Mucosa of descending colon (tissue), 3 donors: Measurements from ENCODE around the gene GSDMA. TPM values are rescaled to one million over a fixed set of nuclear protein-coding genes. Genes with fewer than 3 reads are reported as not detected.

Source experiments
- ATAC-seq: fragments of 200-7000 bp; cut with Tn5 transposase; one replicate; pipeline ENCODE4 v1.9.1; 2020; ENCODE audit warnings: mild to moderate bottlenecking, moderate library complexity
- DNase-seq, 3 donors: peaks; one replicate each; pipeline ENCODE4 v3.0.0-alpha.2; 2020
- H3K36me3 ChIP-seq: fragments of 200-600 bp; one replicate; pipeline ENCODE4 v1.8.0; 2021; ENCODE audit warnings: low read depth, mild to moderate bottlenecking
- H3K4me1 ChIP-seq: fragments of 200-600 bp; one replicate; pipeline ENCODE4 v1.8.0; 2021; ENCODE audit warnings: low read depth, mild to moderate bottlenecking
- H3K4me3 ChIP-seq: fragments of 200-600 bp; one replicate; pipeline ENCODE4 v1.8.0; 2021; ENCODE audit warnings: mild to moderate bottlenecking
- H3K9me3 ChIP-seq: fragments of 200-600 bp; one replicate; pipeline ENCODE4 v1.8.0; 2021; ENCODE audit warnings: mild to moderate bottlenecking
- intact Hi-C, 2 donors: fragments of 100-400 bp; cut with DNase I in 1 of 2; cut with micrococcal nuclease in 1 of 2; formaldehyde crosslinking; loops; one replicate each; pipeline versions ENCODE4 v1.11.0 to v1.11.1; 2022; cut with DNase I, micrococcal nuclease
- total RNA-seq, 3 donors: library from RNA; stranded (reverse); fragmentation: NEBNext Ultra II Directional in 2 of 3; extraction: Animal tissue kit (Norgen Biotek cat#: 25700) in 2 of 3; gene quantifications; one replicate each; pipeline versions ENCODE4 v1.2.1 to v1.2.4, GENCODE V29; 2021 to 2023
- TF ChIP-seq, protein P1 (sequence below): fragments of 200-600 bp; IDR thresholded peaks from one replicate; pipeline ENCODE4 v1.8.0; 2022; ENCODE audit warnings: antibody characterized with exemption, mild to moderate bottlenecking
- donor health status: DM: no; HTN: no; CAD: no; lungs with moderate emphysema.
- donor health status: DM: no; HTN: no; CAD: no.
- donor health status: DM: no; HTN: yes; CAD: no.

Gene GSDMA
- total RNA-seq, 3 donors from 2014 or later, result 0.22 to 0.54 (median 0.26) TPM

DNA sequence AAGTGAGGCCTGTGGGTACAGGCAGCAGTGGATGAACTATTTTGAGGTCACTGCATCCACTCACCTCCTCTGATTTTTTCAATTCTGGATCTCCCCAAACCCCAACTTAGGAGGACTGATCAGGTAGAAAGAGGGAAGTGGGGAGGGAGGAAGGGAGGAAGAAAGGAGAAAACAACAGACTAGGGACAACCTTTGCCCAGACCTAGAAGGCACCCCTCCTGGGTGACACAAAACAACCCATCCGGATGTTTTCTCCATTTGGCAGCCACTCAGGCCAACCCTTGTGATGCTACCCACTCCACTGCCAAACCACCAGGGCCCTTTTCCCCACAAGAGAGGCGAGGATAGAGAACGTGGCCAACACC, 38.1 kb upstream of the GSDMA start:
- DNase-seq (no peak), ATAC-seq (no peak)
- Histone ChIP-seq H3K4me3 (no peak overlapping the region), H3K36me3 (peaks cover 3% of the 10 kb centered on the region), H3K4me1 (peaks cover 23% of the 10 kb centered on the region), H3K9me3 (no peaks in the 10 kb centered on the region)
- intact Hi-C loops, result no loop called here
- TF ChIP-seq, protein P1, sequence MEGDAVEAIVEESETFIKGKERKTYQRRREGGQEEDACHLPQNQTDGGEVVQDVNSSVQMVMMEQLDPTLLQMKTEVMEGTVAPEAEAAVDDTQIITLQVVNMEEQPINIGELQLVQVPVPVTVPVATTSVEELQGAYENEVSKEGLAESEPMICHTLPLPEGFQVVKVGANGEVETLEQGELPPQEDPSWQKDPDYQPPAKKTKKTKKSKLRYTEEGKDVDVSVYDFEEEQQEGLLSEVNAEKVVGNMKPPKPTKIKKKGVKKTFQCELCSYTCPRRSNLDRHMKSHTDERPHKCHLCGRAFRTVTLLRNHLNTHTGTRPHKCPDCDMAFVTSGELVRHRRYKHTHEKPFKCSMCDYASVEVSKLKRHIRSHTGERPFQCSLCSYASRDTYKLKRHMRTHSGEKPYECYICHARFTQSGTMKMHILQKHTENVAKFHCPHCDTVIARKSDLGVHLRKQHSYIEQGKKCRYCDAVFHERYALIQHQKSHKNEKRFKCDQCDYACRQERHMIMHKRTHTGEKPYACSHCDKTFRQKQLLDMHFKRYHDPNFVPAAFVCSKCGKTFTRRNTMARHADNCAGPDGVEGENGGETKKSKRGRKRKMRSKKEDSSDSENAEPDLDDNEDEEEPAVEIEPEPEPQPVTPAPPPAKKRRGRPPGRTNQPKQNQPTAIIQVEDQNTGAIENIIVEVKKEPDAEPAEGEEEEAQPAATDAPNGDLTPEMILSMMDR, result no peak

DNA sequence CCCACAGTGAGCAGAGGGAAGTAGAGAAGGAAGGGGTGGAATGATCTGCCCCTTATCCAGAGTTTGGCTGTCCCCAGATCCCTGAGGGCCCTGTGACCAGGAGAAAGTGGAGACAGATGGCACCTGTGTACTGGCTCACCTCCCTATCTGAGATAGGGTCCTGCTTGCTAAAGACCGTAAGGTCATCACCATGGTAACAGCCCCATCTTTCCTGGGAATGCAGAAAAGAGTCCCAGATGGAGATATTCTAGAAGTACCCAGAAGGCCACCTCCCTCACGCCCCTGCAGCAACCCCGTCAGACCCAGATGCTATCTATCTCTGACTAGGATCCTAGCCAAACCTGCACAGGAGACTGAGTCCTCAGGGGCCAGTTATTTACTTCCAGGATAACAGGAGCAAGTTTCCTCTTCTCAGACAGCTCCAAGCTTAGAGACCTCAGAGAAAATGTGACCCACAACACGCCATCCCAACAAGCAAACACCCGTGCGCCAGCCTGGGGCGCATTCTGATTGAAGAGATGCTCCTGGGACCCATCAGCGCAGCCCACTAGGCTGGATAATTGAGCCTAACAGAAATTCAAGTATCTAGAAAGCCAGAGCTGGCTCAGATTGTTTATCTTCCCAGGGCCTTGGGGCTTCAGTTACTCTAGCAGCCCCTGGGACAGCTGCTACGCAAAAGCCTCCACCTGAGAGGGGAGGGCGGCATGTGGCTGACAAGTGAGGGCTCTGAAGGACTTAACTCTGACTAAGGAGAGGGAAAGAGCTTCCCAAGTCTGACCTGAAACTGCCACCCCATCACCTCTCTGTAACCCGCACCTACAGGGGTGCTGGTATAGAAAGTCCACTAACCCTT, 37.3 kb upstream of the GSDMA start:
- intact Hi-C loops, result no loop called here

DNA sequence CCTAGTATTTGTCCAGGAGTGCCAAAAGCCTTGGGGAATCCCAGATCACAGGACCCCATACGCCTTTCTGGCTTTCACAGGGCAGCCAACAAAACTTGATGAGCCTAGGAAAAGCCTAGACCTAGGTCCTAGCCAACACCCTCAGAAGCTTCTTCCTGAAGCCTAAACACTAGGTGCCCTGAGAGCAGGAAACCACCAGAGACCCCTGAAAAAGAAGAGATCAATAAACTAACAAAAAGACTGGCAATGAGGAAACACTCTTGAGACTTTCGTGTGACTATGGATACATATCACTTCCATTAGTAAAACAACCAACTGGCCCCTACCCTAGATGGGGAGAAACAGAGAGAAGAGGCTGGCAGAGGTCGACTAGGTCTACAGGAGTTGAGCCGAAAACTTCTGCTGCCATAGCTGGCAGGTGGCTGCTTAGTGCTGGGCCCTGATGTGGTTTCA, 36.6 kb upstream of the GSDMA start:
- H3K9me3 ChIP-seq, result no peaks in the 10 kb centered on the region
- DNase-seq, result no peak
- intact Hi-C loops, result no loop called here
- ATAC-seq, result no peak
- H3K4me1 ChIP-seq, result peaks cover 23% of the 10 kb centered on the region
- TF ChIP-seq, protein P1, result no peak
- H3K4me3 ChIP-seq, result no peak overlapping the region
- peaks cover 3% of the 10 kb centered on the region for H3K36me3 ChIP-seq

More for the DNA sequence above, 37.3 kb upstream of the GSDMA start:
- TF ChIP-seq, protein P1, result no peak
- Histone ChIP-seq H3K9me3 (no peaks in the 10 kb centered on the region), H3K36me3 (peaks cover 3% of the 10 kb centered on the region), H3K4me3 (no peak overlapping the region), H3K4me1 (peaks cover 23% of the 10 kb centered on the region)
- ATAC-seq, result no peak
- DNase-seq, result no peak

GRCh38 chr17:39926588-39927100, 36.2 kb upstream of the GSDMA start:
- ATAC-seq, result peak; percentile 71
- Histone ChIP-seq H3K4me3 (peak overlapping the region; percentile 61), H3K36me3 (peaks cover 3% of the 10 kb centered on the region), H3K4me1 (peaks cover 23% of the 10 kb centered on the region), H3K9me3 (no peaks in the 10 kb centered on the region)
- intact Hi-C loops, result no loop called here
- DNase-seq, result peak; percentile 38 to 82 (median 75)
- TF ChIP-seq, protein P1, result no peak

GRCh38 chr17:39927101-39927928, 35.5 kb upstream of the GSDMA start, which contains the start of the genes LRRC3C and ORMDL3:
Gene LRRC3C, plus strand, starts transcription at chr17:39927732. Its CDS starts 13,792 bp downstream, at chr17:39941524.
Gene ORMDL3, minus strand, starts transcription at chr17:39927601. Its CDS starts 3,398 bp downstream, at chr17:39924203.
- DNase-seq, result peak; percentile 94 to 97 (median 96)
- peak; percentile 97 for ATAC-seq
- intact Hi-C loops, result no loop called here
- Histone ChIP-seq H3K4me3 (peak within 1 kb of the TSS; percentile 61), H3K36me3 (peaks cover 1% of the 10 kb centered on the region), H3K9me3 (no peaks in the 10 kb centered on the region), H3K4me1 (peaks cover 23% of the 10 kb centered on the region)
- TF ChIP-seq, protein P1, result no peak
